ENCODE results near the gene CCDC188.

Gene CCDC188

GRCh38 chr22:20142711-20143621 lies 7.9 kb downstream of the CCDC188 start:
- Mint-ChIP-seq H3K36me3 (ENCODE audit: low read depth) (no peaks in the 10 kb centered on the region), H3K9me3 (no peaks in the 10 kb centered on the region), H3K27ac (no peak overlapping the region), H3K27me3 (ENCODE audit: low read depth) (no peaks in the 10 kb centered on the region), H3K4me1 (ENCODE audit: low read depth) (no peaks in the 10 kb centered on the region), H3K4me3 (no peak overlapping the region)
- no peak for DNase-seq (ENCODE audit: low spot score)

- Mint-ChIP-seq H3K27ac (no peak overlapping the region), H3K27me3 (ENCODE audit: low read depth) (no peaks in the 10 kb centered on the region), H3K4me1 (ENCODE audit: low read depth) (no peaks in the 10 kb centered on the region), H3K9me3 (no peaks in the 10 kb centered on the region), H3K4me3 (no peak overlapping the region), H3K36me3 (ENCODE audit: low read depth) (no peaks in the 10 kb centered on the region)
- no peak for DNase-seq (ENCODE audit: low spot score)
Observed at GRCh38 chr22:20141186-20142077, 9.4 kb downstream of the CCDC188 start.

- no peak for DNase-seq (ENCODE audit: low spot score)
- Mint-ChIP-seq H3K4me1 (ENCODE audit: low read depth) (no peaks in the 10 kb centered on the region), H3K27me3 (ENCODE audit: low read depth) (no peaks in the 10 kb centered on the region), H3K36me3 (ENCODE audit: low read depth) (no peaks in the 10 kb centered on the region), H3K9me3 (no peaks in the 10 kb centered on the region), H3K4me3 (no peak overlapping the region), H3K27ac (no peak overlapping the region)
Observed at GRCh38 chr22:20140521-20140964, 10.3 kb downstream of the CCDC188 start.

- no peak for DNase-seq (ENCODE audit: low spot score)
Observed at GRCh38 chr22:20140107-20140445, 10.8 kb downstream of the CCDC188 start.

GRCh38 chr22:20139391-20140106 lies 11.3 kb downstream of the CCDC188 start:
- Mint-ChIP-seq H3K4me3 (no peak overlapping the region), H3K27me3 (ENCODE audit: low read depth) (no peaks in the 10 kb centered on the region), H3K9me3 (no peaks in the 10 kb centered on the region), H3K4me1 (ENCODE audit: low read depth) (no peaks in the 10 kb centered on the region), H3K27ac (no peak overlapping the region), H3K36me3 (ENCODE audit: low read depth) (no peaks in the 10 kb centered on the region)
- no peak for DNase-seq (ENCODE audit: low spot score)

More at GRCh38 chr22:20140107-20140445, 10.8 kb downstream of the CCDC188 start:
- Mint-ChIP-seq H3K27ac (no peak overlapping the region), H3K36me3 (ENCODE audit: low read depth) (no peaks in the 10 kb centered on the region), H3K9me3 (no peaks in the 10 kb centered on the region), H3K4me1 (ENCODE audit: low read depth) (no peaks in the 10 kb centered on the region), H3K27me3 (ENCODE audit: low read depth) (no peaks in the 10 kb centered on the region), H3K4me3 (no peak overlapping the region)

- no peak overlapping the region for H3K4me3 Mint-ChIP-seq
- H3K9me3 Mint-ChIP-seq: no peaks in the 10 kb centered on the region
- no peaks in the 10 kb centered on the region for H3K27me3 Mint-ChIP-seq (ENCODE audit: low read depth)
- H3K4me1 Mint-ChIP-seq (ENCODE audit: low read depth): no peaks in the 10 kb centered on the region
- no peak for DNase-seq (ENCODE audit: low spot score)
- no peaks in the 10 kb centered on the region for H3K36me3 Mint-ChIP-seq (ENCODE audit: low read depth)
- no peak overlapping the region for H3K27ac Mint-ChIP-seq
Observed at GRCh38 chr22:20138868-20139267, 12.0 kb downstream of the CCDC188 start.

- no peak for DNase-seq (ENCODE audit: low spot score)
- Mint-ChIP-seq H3K27me3 (ENCODE audit: low read depth) (no peaks in the 10 kb centered on the region), H3K36me3 (ENCODE audit: low read depth) (no peaks in the 10 kb centered on the region), H3K4me1 (ENCODE audit: low read depth) (peaks cover 3% of the 10 kb centered on the region), H3K4me3 (no peak overlapping the region), H3K27ac (no peak overlapping the region), H3K9me3 (no peaks in the 10 kb centered on the region)
Observed at GRCh38 chr22:20138417-20138738, 12.5 kb downstream of the CCDC188 start.

GRCh38 chr22:20137671-20138416 lies 13.0 kb downstream of the CCDC188 start:
- Mint-ChIP-seq H3K36me3 (ENCODE audit: low read depth) (no peaks in the 10 kb centered on the region), H3K27ac (no peak overlapping the region), H3K4me3 (no peak overlapping the region), H3K27me3 (ENCODE audit: low read depth) (no peaks in the 10 kb centered on the region), H3K9me3 (no peaks in the 10 kb centered on the region), H3K4me1 (ENCODE audit: low read depth) (peaks cover 6% of the 10 kb centered on the region)
- DNase-seq (ENCODE audit: low spot score): no peak

GRCh38 chr22:20137113-20137512 lies 13.7 kb downstream of the CCDC188 start:
- Mint-ChIP-seq H3K27ac (no peak overlapping the region), H3K36me3 (ENCODE audit: low read depth) (no peaks in the 10 kb centered on the region), H3K9me3 (no peaks in the 10 kb centered on the region), H3K4me1 (ENCODE audit: low read depth) (peaks cover 8% of the 10 kb centered on the region), H3K27me3 (ENCODE audit: low read depth) (no peaks in the 10 kb centered on the region), H3K4me3 (no peak overlapping the region)
- DNase-seq (ENCODE audit: low spot score): no peak

GRCh38 chr22:20136603-20136873 lies 14.3 kb downstream of the CCDC188 start:
- no peak overlapping the region for H3K27ac Mint-ChIP-seq
- H3K36me3 Mint-ChIP-seq (ENCODE audit: low read depth): no peaks in the 10 kb centered on the region
- no peaks in the 10 kb centered on the region for H3K27me3 Mint-ChIP-seq (ENCODE audit: low read depth)
- H3K9me3 Mint-ChIP-seq: no peaks in the 10 kb centered on the region
- no peak for DNase-seq (ENCODE audit: low spot score)
- H3K4me1 Mint-ChIP-seq (ENCODE audit: low read depth): peaks cover 8% of the 10 kb centered on the region
- no peak overlapping the region for H3K4me3 Mint-ChIP-seq

- Mint-ChIP-seq H3K36me3 (ENCODE audit: low read depth) (no peaks in the 10 kb centered on the region), H3K9me3 (no peaks in the 10 kb centered on the region), H3K4me3 (no peak overlapping the region), H3K27ac (no peak overlapping the region), H3K27me3 (ENCODE audit: low read depth) (no peaks in the 10 kb centered on the region), H3K4me1 (ENCODE audit: low read depth) (peaks cover 8% of the 10 kb centered on the region)
- DNase-seq (ENCODE audit: low spot score): no peak
Observed at GRCh38 chr22:20135806-20136602, 14.9 kb downstream of the CCDC188 start.

GRCh38 chr22:20135265-20135664 lies 15.6 kb downstream of the CCDC188 start:
- Mint-ChIP-seq H3K27ac (no peak overlapping the region), H3K9me3 (no peaks in the 10 kb centered on the region), H3K27me3 (ENCODE audit: low read depth) (no peaks in the 10 kb centered on the region), H3K4me1 (ENCODE audit: low read depth) (peaks cover 8% of the 10 kb centered on the region), H3K36me3 (ENCODE audit: low read depth) (no peaks in the 10 kb centered on the region), H3K4me3 (no peak overlapping the region)
- no peak for DNase-seq (ENCODE audit: low spot score)
